NCI-H128 (cell line): ENCODE results near the gene TMEM255B.
"Not testable (repeated sequence)": the region's sequence is repeated elsewhere in the genome, so short reads cannot be mapped to it uniquely, and the experiment has no call there.

Source experiments
- DNase-seq: peaks from one replicate; lab custom pipeline; 2025; ENCODE audit not compliant: unreplicated experiment; lab: John Stamatoyannopoulos, UW

The TMEM255B gene

GRCh38 chr13:113815151-113816058 lies 56.4 kb downstream of the TMEM255B start:
- no peak for DNase-seq

GRCh38 chr13:113816254-113816929 lies 57.4 kb downstream of the TMEM255B start:
- no peak for DNase-seq

GRCh38 chr13:113816946-113817859 lies 58.2 kb downstream of the TMEM255B start:
- DNase-seq, result peak; percentile 53

- DNase-seq, result no peak
Observed at GRCh38 chr13:113817860-113818691, 59.0 kb downstream of the TMEM255B start.

- no peak for DNase-seq
Observed at GRCh38 chr13:113818700-113819295, 59.8 kb downstream of the TMEM255B start.

GRCh38 chr13:113819341-113819730 lies 60.3 kb downstream of the TMEM255B start:
- no peak for DNase-seq

- DNase-seq, result no peak
Observed at GRCh38 chr13:113819731-113820715, 61.0 kb downstream of the TMEM255B start.

GRCh38 chr13:113820813-113821651 lies 62.0 kb downstream of the TMEM255B start:
- peak; percentile 59 for DNase-seq

GRCh38 chr13:113821847-113822246 lies 62.8 kb downstream of the TMEM255B start:
- no peak for DNase-seq

GRCh38 chr13:113822266-113822665 lies 63.2 kb downstream of the TMEM255B start:
- no peak for DNase-seq

- no peak for DNase-seq
Observed at GRCh38 chr13:113822956-113823744, 64.1 kb downstream of the TMEM255B start.

- DNase-seq, result no peak
Observed at GRCh38 chr13:113823771-113824170, 64.7 kb downstream of the TMEM255B start.

- DNase-seq, result no peak
Observed at GRCh38 chr13:113825841-113826240, 66.8 kb downstream of the TMEM255B start.

- not testable (repeated sequence) for DNase-seq
Observed at GRCh38 chr13:113826446-113826845, 67.4 kb downstream of the TMEM255B start.

GRCh38 chr13:113827021-113827420 lies 68.0 kb downstream of the TMEM255B start:
- no peak for DNase-seq

GRCh38 chr13:113828282-113828825 lies 69.3 kb downstream of the TMEM255B start:
- DNase-seq, result no peak
